WTC11 (cell line): ENCODE results near the gene CLMP. TPM values are rescaled to one million over a fixed set of nuclear protein-coding genes. Genes with fewer than 3 reads are reported as not detected.
"Not testable (repeated sequence)": the region's sequence is repeated elsewhere in the genome, so short reads cannot be mapped to it uniquely, and the experiment has no call there.

Experiments used
- ATAC-seq: fragments of 200-7000 bp; cut with Tn5 transposase; 2 replicates; pipeline ENCODE4 v1.10.0; 2021; ENCODE audit warnings: mild to moderate bottlenecking, moderate library complexity
- CTCF ChIA-PET: fragments of 300-600 bp; sonication (Branson Sonifier 250); formaldehyde crosslinking; loops from one replicate; lab custom pipeline; 2021; ENCODE audit warnings: antibody characterized with exemption; lab: Charles Lee
- POLR2A ChIA-PET: fragments of 350-600 bp; sonication (Branson Sonifier 250); formaldehyde crosslinking; loops from one replicate; lab custom pipeline; 2021; ENCODE audit warnings: antibody characterized with exemption; lab: Charles Lee
- DNase-seq: peaks from one replicate; pipeline ENCODE4 v3.0.0; 2021; ENCODE audit warnings: low spot score
- H3K27ac Mint-ChIP-seq: 2 replicates; pipeline ENCODE4 v1.8.0; 2021; ENCODE audit warnings: mixed read lengths
- H3K27me3 Mint-ChIP-seq: 2 replicates; pipeline ENCODE4 v1.8.0; 2021; ENCODE audit warnings: low read depth, mild to moderate bottlenecking, moderate library complexity, mixed read lengths
- H3K36me3 Mint-ChIP-seq: 2 replicates; pipeline ENCODE4 v1.8.0; 2021; ENCODE audit warnings: mixed read lengths
- H3K4me1 Mint-ChIP-seq: 2 replicates; pipeline ENCODE4 v1.8.0; 2022; ENCODE audit warnings: mixed read lengths
- H3K4me3 Mint-ChIP-seq: 2 replicates; pipeline ENCODE4 v1.8.0; 2021; ENCODE audit warnings: mild to moderate bottlenecking, moderate library complexity, mixed read lengths
- H3K9me3 Mint-ChIP-seq: 2 replicates; pipeline ENCODE4 v1.8.0; 2021; ENCODE audit warnings: mixed read lengths
- CREM ChIP-seq: sonication (generic); formaldehyde crosslinking; IDR thresholded peaks from 2 replicates; pipeline ENCODE4 v1.8.1; 2022; ENCODE audit warnings: mild to moderate bottlenecking, missing genetic modification reagents, moderate library complexity
- IRF2 ChIP-seq: sonication (generic); formaldehyde crosslinking; IDR thresholded peaks from 2 replicates; pipeline ENCODE4 v1.8.0; 2022; ENCODE audit warnings: low read depth, missing genetic modification reagents, borderline replicate concordance
- KAT7 ChIP-seq: sonication (generic); formaldehyde crosslinking; IDR thresholded peaks from 2 replicates; pipeline ENCODE4 v1.8.1; 2023; ENCODE audit warnings: missing genetic modification reagents, mild to moderate bottlenecking, borderline replicate concordance
- NR3C1 ChIP-seq: sonication (generic); formaldehyde crosslinking; conservative IDR thresholded peaks from 2 replicates; pipeline ENCODE4 v1.8.1; 2023; ENCODE audit warnings: low read depth, mild to moderate bottlenecking, missing genetic modification reagents
- RORB ChIP-seq: fragments of 250-450 bp; sonication (Bioruptor Pico); IDR thresholded peaks from 2 replicates; pipeline ENCODE4 v1.9.0; 2021; ENCODE audit warnings: mild to moderate bottlenecking
- SOX15 ChIP-seq: fragments of 250-450 bp; sonication (Bioruptor Pico); IDR thresholded peaks from 2 replicates; pipeline ENCODE4 v1.9.0; 2021; ENCODE audit warnings: mild to moderate bottlenecking
- ZBTB21 ChIP-seq: sonication (generic); formaldehyde crosslinking; IDR thresholded peaks from 2 replicates; pipeline ENCODE4 v1.8.1; 2023; ENCODE audit warnings: mild to moderate bottlenecking, missing genetic modification reagents, borderline replicate concordance
- ZNF317 ChIP-seq: sonication (generic); formaldehyde crosslinking; IDR thresholded peaks from 2 replicates; pipeline ENCODE4 v1.8.1; 2023; ENCODE audit warnings: low read depth, mild to moderate bottlenecking, moderate library complexity, missing genetic modification reagents, borderline replicate concordance
- ZNF416 ChIP-seq: fragments of 250-450 bp; sonication (Bioruptor Pico); IDR thresholded peaks from 2 replicates; pipeline ENCODE4 v1.9.0; 2021; ENCODE audit warnings: mild to moderate bottlenecking, inconsistent platforms
- total RNA-seq: library from RNA; stranded (reverse); gene quantifications from 3 replicates; pipeline ENCODE4 v1.2.3, GENCODE V29; 2021
- TF ChIP-seq, protein P1 (sequence below): sonication (generic); formaldehyde crosslinking; IDR thresholded peaks from 2 replicates; pipeline ENCODE4 v1.8.1; 2023; ENCODE audit warnings: mild to moderate bottlenecking, missing genetic modification reagents
- TF ChIP-seq, protein P2 (sequence below): fragments of 250-450 bp; sonication (Bioruptor Pico); IDR thresholded peaks from 2 replicates; pipeline ENCODE4 v2.1.2; 2022; ENCODE audit warnings: mild to moderate bottlenecking, moderate library complexity
- TF ChIP-seq, protein P3 (sequence below): sonication (generic); formaldehyde crosslinking; IDR thresholded peaks from 2 replicates; pipeline ENCODE4 v1.8.1; 2022; ENCODE audit warnings: low read depth, missing genetic modification reagents, borderline replicate concordance
- TF ChIP-seq, protein P4 (sequence below): sonication (generic); formaldehyde crosslinking; IDR thresholded peaks from 2 replicates; pipeline ENCODE4 v1.8.0; 2023; ENCODE audit warnings: mild to moderate bottlenecking, missing genetic modification reagents
- TF ChIP-seq, protein P5 (sequence below): sonication (generic); formaldehyde crosslinking; IDR thresholded peaks from 2 replicates; pipeline ENCODE4 v1.8.1; 2023; ENCODE audit warnings: mild to moderate bottlenecking, missing genetic modification reagents, moderate library complexity
- TF ChIP-seq, protein P6 (sequence below): sonication (generic); formaldehyde crosslinking; IDR thresholded peaks from 2 replicates; pipeline ENCODE4 v1.8.0; 2023; ENCODE audit warnings: missing genetic modification reagents, mild to moderate bottlenecking, borderline replicate concordance
- TF ChIP-seq, protein P7 (sequence below): sonication (generic); formaldehyde crosslinking; IDR thresholded peaks from 2 replicates; pipeline ENCODE4 v1.8.1; 2023; ENCODE audit warnings: mild to moderate bottlenecking, missing genetic modification reagents, moderate library complexity

The CLMP gene
- total RNA-seq, 1 experiment from 2014 or later, result 20.0 TPM

DNA sequence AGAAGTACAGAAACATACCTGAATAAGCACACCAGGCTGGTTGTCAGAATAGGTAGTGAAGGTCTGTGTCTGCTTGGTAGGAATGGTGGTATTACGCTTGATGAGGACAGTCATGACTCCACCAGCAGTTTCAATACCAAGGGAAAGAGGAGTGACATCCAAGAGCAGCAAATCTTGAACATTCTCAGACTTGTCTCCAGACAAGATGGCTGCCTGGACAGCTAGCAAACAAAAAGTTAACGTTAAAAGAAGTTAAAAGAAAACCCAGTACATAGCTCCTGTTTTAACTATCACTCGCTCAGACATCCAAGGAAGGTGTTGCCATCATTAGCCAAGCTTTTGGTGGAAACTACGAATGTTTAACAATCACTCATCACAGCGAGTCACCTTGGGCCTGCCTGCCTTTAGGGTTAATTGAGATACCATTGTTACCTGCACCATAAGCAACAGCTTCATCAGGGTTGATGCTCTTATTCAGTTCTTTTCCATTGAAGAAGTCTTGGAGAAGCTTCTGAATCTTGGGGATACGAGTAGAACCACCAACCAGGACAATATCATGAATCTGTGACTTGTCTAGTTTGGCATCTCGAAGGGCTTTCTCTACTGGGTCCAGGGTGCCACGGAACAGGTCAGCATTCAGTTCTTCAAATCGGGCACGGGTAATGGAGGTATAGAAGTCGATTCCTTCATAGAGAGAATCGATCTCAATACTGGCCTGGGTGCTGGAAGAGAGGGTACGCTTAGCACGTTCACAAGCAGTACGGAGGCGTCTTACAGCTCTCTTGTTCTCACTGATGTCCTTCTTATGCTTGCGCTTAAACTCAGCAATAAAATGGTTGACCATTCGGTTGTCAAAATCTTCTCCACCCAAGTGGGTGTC lies 135.8 kb downstream of the CLMP start:
- H3K9me3 Mint-ChIP-seq, POLR2A ChIA-PET, ATAC-seq, H3K27me3 Mint-ChIP-seq, DNase-seq: not testable (repeated sequence)
- Mint-ChIP-seq H3K4me1 (peaks cover 49% of the 10 kb centered on the region), H3K36me3 (peaks cover 68% of the 10 kb centered on the region), H3K27ac (peak overlapping the region; percentile 94), H3K4me3 (peak overlapping the region; percentile 96)
- TF ChIP-seq CREM, result peak; percentile 42; the same call in 1 of the 2 replicates
- CTCF ChIA-PET, result interaction anchor here (0.5 kb wide), 1 partner anchor 83 kb away, joined by 3 read pairs; no protein-coding TSS in a partner anchor

DNA sequence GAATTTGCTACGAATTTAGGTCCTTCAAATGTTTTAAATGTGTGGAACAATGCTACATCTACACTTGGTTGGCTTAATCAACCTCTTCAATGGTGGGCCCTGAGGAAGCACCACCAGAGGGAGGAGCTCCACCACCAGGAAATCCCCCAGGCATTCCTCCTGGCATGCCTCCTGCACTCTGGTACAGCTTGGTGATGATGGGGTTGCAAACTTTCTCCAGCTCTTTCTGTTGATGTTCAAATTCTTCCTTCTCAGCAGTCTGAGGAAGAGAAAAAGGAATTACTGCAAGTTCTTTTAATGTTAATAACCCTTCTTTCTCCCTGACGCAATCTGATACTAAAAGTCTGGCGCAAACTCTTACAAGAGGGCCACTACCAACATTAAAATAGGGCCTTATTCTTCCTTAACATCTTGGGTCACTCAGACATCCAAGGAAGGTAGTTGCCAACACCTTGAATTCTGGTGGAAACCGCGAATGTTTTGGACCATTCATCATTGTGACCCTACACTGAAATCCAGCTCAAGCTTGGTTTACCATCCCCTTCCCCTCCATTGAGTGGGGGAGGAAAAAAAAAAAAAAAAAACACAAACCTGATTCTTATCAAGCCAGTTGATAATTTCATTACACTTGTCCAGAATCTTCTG lies 137.3 kb downstream of the CLMP start:
- Mint-ChIP-seq H3K4me3 (no peak overlapping the region), H3K36me3 (peaks cover 69% of the 10 kb centered on the region), H3K9me3 (no peaks in the 10 kb centered on the region), H3K4me1 (peaks cover 39% of the 10 kb centered on the region), H3K27ac (peak overlapping the region; percentile 91), H3K27me3 (no peaks in the 10 kb centered on the region)
- DNase-seq (no peak), ATAC-seq (no peak)
- ChIA-PET CTCF (interaction anchor here (0.7 to 1.5 kb wide), 3 partner anchors 37 to 203 kb away, joined by 3 to 7 read pairs (median 6); no protein-coding TSS in a partner anchor), POLR2A (no interaction called here)
- TF ChIP-seq, protein P1, sequence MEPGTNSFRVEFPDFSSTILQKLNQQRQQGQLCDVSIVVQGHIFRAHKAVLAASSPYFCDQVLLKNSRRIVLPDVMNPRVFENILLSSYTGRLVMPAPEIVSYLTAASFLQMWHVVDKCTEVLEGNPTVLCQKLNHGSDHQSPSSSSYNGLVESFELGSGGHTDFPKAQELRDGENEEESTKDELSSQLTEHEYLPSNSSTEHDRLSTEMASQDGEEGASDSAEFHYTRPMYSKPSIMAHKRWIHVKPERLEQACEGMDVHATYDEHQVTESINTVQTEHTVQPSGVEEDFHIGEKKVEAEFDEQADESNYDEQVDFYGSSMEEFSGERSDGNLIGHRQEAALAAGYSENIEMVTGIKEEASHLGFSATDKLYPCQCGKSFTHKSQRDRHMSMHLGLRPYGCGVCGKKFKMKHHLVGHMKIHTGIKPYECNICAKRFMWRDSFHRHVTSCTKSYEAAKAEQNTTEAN (CRISPR knock-in tag), result no peak
- TF ChIP-seq SOX15 (CRISPR knock-in tag) (no peak), KAT7 (CRISPR knock-in tag) (no peak), ZNF416 (no peak), NR3C1 (CRISPR knock-in tag) (no peak), ZBTB21 (CRISPR knock-in tag) (no peak), IRF2 (CRISPR knock-in tag) (no peak), RORB (no peak), ZNF317 (CRISPR knock-in tag) (no peak)
- TF ChIP-seq, protein P2, sequence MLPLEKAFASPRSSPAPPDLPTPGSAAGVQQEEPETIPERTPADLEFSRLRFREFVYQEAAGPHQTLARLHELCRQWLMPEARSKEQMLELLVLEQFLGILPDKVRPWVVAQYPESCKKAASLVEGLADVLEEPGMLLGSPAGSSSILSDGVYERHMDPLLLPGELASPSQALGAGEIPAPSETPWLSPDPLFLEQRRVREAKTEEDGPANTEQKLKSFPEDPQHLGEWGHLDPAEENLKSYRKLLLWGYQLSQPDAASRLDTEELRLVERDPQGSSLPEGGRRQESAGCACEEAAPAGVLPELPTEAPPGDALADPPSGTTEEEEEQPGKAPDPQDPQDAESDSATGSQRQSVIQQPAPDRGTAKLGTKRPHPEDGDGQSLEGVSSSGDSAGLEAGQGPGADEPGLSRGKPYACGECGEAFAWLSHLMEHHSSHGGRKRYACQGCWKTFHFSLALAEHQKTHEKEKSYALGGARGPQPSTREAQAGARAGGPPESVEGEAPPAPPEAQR, result no peak
- TF ChIP-seq, protein P3, sequence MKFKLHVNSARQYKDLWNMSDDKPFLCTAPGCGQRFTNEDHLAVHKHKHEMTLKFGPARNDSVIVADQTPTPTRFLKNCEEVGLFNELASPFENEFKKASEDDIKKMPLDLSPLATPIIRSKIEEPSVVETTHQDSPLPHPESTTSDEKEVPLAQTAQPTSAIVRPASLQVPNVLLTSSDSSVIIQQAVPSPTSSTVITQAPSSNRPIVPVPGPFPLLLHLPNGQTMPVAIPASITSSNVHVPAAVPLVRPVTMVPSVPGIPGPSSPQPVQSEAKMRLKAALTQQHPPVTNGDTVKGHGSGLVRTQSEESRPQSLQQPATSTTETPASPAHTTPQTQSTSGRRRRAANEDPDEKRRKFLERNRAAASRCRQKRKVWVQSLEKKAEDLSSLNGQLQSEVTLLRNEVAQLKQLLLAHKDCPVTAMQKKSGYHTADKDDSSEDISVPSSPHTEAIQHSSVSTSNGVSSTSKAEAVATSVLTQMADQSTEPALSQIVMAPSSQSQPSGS (CRISPR knock-in tag), result no peak
- TF ChIP-seq, protein P4, sequence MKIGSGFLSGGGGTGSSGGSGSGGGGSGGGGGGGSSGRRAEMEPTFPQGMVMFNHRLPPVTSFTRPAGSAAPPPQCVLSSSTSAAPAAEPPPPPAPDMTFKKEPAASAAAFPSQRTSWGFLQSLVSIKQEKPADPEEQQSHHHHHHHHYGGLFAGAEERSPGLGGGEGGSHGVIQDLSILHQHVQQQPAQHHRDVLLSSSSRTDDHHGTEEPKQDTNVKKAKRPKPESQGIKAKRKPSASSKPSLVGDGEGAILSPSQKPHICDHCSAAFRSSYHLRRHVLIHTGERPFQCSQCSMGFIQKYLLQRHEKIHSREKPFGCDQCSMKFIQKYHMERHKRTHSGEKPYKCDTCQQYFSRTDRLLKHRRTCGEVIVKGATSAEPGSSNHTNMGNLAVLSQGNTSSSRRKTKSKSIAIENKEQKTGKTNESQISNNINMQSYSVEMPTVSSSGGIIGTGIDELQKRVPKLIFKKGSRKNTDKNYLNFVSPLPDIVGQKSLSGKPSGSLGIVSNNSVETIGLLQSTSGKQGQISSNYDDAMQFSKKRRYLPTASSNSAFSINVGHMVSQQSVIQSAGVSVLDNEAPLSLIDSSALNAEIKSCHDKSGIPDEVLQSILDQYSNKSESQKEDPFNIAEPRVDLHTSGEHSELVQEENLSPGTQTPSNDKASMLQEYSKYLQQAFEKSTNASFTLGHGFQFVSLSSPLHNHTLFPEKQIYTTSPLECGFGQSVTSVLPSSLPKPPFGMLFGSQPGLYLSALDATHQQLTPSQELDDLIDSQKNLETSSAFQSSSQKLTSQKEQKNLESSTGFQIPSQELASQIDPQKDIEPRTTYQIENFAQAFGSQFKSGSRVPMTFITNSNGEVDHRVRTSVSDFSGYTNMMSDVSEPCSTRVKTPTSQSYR (CRISPR knock-in tag), result no peak
- TF ChIP-seq, protein P5, sequence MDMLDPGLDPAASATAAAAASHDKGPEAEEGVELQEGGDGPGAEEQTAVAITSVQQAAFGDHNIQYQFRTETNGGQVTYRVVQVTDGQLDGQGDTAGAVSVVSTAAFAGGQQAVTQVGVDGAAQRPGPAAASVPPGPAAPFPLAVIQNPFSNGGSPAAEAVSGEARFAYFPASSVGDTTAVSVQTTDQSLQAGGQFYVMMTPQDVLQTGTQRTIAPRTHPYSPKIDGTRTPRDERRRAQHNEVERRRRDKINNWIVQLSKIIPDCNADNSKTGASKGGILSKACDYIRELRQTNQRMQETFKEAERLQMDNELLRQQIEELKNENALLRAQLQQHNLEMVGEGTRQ (CRISPR knock-in tag), result no peak
- TF ChIP-seq, protein P6, sequence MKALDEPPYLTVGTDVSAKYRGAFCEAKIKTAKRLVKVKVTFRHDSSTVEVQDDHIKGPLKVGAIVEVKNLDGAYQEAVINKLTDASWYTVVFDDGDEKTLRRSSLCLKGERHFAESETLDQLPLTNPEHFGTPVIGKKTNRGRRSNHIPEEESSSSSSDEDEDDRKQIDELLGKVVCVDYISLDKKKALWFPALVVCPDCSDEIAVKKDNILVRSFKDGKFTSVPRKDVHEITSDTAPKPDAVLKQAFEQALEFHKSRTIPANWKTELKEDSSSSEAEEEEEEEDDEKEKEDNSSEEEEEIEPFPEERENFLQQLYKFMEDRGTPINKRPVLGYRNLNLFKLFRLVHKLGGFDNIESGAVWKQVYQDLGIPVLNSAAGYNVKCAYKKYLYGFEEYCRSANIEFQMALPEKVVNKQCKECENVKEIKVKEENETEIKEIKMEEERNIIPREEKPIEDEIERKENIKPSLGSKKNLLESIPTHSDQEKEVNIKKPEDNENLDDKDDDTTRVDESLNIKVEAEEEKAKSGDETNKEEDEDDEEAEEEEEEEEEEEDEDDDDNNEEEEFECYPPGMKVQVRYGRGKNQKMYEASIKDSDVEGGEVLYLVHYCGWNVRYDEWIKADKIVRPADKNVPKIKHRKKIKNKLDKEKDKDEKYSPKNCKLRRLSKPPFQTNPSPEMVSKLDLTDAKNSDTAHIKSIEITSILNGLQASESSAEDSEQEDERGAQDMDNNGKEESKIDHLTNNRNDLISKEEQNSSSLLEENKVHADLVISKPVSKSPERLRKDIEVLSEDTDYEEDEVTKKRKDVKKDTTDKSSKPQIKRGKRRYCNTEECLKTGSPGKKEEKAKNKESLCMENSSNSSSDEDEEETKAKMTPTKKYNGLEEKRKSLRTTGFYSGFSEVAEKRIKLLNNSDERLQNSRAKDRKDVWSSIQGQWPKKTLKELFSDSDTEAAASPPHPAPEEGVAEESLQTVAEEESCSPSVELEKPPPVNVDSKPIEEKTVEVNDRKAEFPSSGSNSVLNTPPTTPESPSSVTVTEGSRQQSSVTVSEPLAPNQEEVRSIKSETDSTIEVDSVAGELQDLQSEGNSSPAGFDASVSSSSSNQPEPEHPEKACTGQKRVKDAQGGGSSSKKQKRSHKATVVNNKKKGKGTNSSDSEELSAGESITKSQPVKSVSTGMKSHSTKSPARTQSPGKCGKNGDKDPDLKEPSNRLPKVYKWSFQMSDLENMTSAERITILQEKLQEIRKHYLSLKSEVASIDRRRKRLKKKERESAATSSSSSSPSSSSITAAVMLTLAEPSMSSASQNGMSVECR, result no peak
- TF ChIP-seq, protein P7, sequence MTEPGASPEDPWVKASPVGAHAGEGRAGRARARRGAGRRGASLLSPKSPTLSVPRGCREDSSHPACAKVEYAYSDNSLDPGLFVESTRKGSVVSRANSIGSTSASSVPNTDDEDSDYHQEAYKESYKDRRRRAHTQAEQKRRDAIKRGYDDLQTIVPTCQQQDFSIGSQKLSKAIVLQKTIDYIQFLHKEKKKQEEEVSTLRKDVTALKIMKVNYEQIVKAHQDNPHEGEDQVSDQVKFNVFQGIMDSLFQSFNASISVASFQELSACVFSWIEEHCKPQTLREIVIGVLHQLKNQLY (CRISPR knock-in tag), result no peak
